Thyroid gland (tissue), 4 donors: ENCODE results near the gene TIAM2. TPM values are rescaled to one million over a fixed set of nuclear protein-coding genes. Genes with fewer than 3 reads are reported as not detected.

ENCODE experiments used
- DNase-seq, 2 donors: peaks; one replicate each; pipeline ENCODE4 v3.0.0-alpha.2; 2019
- H3K27ac ChIP-seq, 3 donors: fragments of 200-600 bp; sonication (generic); 1 replicate in 2 of 3; 2 replicates in 1 of 3; pipeline ENCODE4 v1.5.1; 2016 to 2019; ENCODE audit warnings: mild to moderate bottlenecking in 1 of 3, moderate library complexity in 1 of 3
- H3K27me3 ChIP-seq: fragments of 200-600 bp; sonication (generic); one replicate; pipeline ENCODE4 v1.5.1; 2019
- H3K36me3 ChIP-seq, 2 donors: fragments of 200-600 bp; sonication (generic); one replicate each; pipeline ENCODE4 v1.5.1; 2016 to 2019
- H3K4me1 ChIP-seq, 2 donors: fragments of 200-600 bp; sonication (generic); one replicate each; pipeline ENCODE4 v1.5.1; 2017 to 2019
- H3K4me3 ChIP-seq, 3 donors: fragments of 200-600 bp; sonication (generic); replicated peaks in 1 of 3; 1 replicate in 2 of 3; 2 replicates in 1 of 3; pipeline ENCODE4 v1.5.1; 2016; ENCODE audit warnings: mild to moderate bottlenecking in 1 of 3
- H3K9me3 ChIP-seq: fragments of 200-600 bp; sonication (generic); one replicate; pipeline ENCODE4 v1.5.1; 2017
- POLR2A ChIP-seq, 2 donors: fragments of 450-650 bp; IDR thresholded peaks; one replicate each; pipeline ENCODE4 v1.6.1; 2017; ENCODE audit warnings: antibody characterized with exemption in 2 of 2, mild to moderate bottlenecking in 2 of 2, moderate library complexity in 1 of 2
- WGBS, 2 donors: methylation state at CpG; one replicate each; pipeline ENCODE4 v1.1.5; 2017; 5-methylcytosine and 5-hydroxymethylcytosine counted together
- intact Hi-C: fragments of 100-400 bp; cut with DNase I; formaldehyde crosslinking; loops from one replicate; pipeline ENCODE4 v1.15.1; 2023
- total RNA-seq, 4 donors: library from RNA; depleted of rRNA; stranded (reverse); fragments of >200 nt; gene quantifications; one replicate each; pipeline ENCODE4 v1.2.3, GENCODE V29; 2016
- TF ChIP-seq, protein P1 (sequence below), 6 experiments: fragments of 200-600 bp in 3 of 6; fragments of 450-650 bp in 3 of 6; sonication (generic) in 3 of 6; IDR thresholded peaks; one replicate each; pipeline ENCODE4 v1.5.1; 2016 to 2019; ENCODE audit warnings: antibody characterized with exemption in 6 of 6, mild to moderate bottlenecking in 2 of 6, inconsistent platforms in 1 of 6, moderate library complexity in 1 of 6

TIAM2 gene
- total RNA-seq, 4 donors from 2014 or later = 11.1 to 26.1 (median 18.5) TPM

DNA sequence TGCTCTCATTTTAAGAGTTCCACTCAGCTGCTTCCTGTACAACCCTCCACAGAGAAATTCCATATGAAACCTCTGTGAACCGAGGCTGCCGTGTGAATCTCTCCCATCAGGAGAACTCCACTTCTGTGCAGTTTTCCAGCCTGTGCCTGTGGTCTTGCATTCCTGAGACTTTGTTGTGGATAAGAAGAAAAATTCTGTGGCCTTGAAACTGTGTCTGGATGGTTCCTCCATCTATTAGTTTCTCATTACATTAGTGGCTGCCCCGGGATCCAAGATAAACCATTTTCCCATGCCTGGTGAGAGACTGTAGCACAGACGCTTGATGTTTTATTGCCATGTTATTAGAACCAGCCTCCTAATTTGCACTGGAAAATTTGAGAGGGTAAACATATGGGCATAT lies 40.8 kb upstream of the TIAM2 start:
- DNase-seq = no peak
- Histone ChIP-seq H3K4me1 (peaks cover 14 to 28% of the 10 kb centered on the region in 2 donors), H3K27me3 (no peaks in the 10 kb centered on the region), H3K36me3 (no peaks in the 10 kb centered on the region), H3K27ac (no peak overlapping the region), H3K4me3 (no peak overlapping the region), H3K9me3 (no peaks in the 10 kb centered on the region)
- TF ChIP-seq, protein P1, sequence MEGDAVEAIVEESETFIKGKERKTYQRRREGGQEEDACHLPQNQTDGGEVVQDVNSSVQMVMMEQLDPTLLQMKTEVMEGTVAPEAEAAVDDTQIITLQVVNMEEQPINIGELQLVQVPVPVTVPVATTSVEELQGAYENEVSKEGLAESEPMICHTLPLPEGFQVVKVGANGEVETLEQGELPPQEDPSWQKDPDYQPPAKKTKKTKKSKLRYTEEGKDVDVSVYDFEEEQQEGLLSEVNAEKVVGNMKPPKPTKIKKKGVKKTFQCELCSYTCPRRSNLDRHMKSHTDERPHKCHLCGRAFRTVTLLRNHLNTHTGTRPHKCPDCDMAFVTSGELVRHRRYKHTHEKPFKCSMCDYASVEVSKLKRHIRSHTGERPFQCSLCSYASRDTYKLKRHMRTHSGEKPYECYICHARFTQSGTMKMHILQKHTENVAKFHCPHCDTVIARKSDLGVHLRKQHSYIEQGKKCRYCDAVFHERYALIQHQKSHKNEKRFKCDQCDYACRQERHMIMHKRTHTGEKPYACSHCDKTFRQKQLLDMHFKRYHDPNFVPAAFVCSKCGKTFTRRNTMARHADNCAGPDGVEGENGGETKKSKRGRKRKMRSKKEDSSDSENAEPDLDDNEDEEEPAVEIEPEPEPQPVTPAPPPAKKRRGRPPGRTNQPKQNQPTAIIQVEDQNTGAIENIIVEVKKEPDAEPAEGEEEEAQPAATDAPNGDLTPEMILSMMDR (IDR thresholded peaks at IDR 0.05) = no peak
- no peak for TF ChIP-seq POLR2A (IDR thresholded peaks at IDR 0.05)
- intact Hi-C loops = no loop called here
- WGBS, 2 donors = 50 to 54% methylated on average over 4 of the region's 4 CpGs

DNA sequence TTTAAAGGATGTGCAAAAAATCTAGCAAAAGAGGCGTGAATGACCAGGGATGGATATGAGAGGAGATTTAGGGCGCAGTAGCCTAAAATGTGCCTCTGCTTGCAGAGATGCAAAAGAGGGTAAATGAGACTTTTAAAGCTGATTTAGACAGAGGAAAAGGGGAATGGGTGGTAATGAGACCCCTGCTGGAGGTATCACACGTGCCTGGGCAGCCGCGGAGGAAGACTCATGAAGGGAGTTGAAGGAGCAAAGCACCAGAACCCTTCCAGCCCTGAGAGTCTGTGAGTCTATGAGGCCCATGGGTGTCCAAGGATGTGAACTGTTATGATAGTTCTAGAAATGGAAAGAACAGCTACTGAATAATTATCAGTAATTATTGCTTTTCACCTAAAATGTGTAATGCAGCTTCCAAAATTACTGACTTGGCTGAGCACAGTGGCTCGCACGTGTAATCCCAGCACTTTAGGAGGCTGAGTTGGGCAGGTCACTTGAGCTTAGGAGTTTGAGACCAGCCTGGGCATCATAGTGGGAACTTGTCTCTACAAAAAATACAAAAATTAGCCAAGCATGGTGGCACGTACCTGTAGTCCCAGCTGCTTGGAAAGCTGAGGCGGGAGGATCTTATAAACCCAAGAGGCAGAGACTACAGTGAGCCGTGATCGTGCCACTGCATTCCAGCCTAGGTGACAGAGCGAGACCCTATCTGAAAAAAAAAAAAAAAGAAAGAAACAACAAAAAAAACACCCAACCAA lies 38.2 kb upstream of the TIAM2 start:
- Histone ChIP-seq H3K4me3 (no peak overlapping the region), H3K27me3 (no peaks in the 10 kb centered on the region), H3K9me3 (no peaks in the 10 kb centered on the region), H3K27ac (peak overlapping the region in 2 of 3 donors; percentile 3 to 49), H3K4me1 (peaks cover 14 to 25% of the 10 kb centered on the region in 2 donors), H3K36me3 (no peaks in the 10 kb centered on the region)
- TF ChIP-seq POLR2A (IDR thresholded peaks at IDR 0.05) = no peak
- TF ChIP-seq, protein P1 (IDR thresholded peaks at IDR 0.05) = no peak
- 45 to 56% methylated on average over 12 of the region's 12 CpGs for WGBS, 2 donors
- peak; percentile 77 to 78 for DNase-seq
- intact Hi-C loops = no loop called here

DNA sequence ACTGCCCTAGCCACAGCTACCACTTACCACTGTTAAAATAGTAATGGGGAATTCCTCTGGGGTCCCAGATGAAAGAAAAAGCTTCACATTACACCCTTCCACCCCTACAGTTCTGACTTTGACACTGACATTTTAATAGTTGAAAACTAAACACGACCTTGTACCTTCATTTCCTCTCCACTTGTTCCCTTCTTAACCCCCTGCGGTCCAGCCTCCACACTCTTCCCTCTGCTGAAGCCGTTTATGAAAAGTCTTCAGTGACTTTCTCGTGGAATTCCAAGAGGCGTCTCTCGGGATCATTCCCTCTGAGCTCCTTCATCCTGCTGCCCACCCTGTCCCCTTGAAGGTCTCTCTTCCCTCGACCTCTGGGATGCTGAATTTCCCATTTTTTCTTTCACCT lies 36.6 kb upstream of the TIAM2 start:
- intact Hi-C loops = no loop called here
- H3K4me1 ChIP-seq = peaks cover 14 to 23% of the 10 kb centered on the region in 2 donors
- no peak for DNase-seq
- H3K9me3 ChIP-seq = no peaks in the 10 kb centered on the region
- no peak overlapping the region for H3K27ac ChIP-seq
- TF ChIP-seq, protein P1 (IDR thresholded peaks at IDR 0.05) = no peak
- TF ChIP-seq POLR2A (IDR thresholded peaks at IDR 0.05) = no peak
- no peaks in the 10 kb centered on the region for H3K36me3 ChIP-seq
- 85 to 87% methylated on average over 7 of the region's 7 CpGs for WGBS, 2 donors
- no peaks in the 10 kb centered on the region for H3K27me3 ChIP-seq
- no peak overlapping the region for H3K4me3 ChIP-seq

DNA sequence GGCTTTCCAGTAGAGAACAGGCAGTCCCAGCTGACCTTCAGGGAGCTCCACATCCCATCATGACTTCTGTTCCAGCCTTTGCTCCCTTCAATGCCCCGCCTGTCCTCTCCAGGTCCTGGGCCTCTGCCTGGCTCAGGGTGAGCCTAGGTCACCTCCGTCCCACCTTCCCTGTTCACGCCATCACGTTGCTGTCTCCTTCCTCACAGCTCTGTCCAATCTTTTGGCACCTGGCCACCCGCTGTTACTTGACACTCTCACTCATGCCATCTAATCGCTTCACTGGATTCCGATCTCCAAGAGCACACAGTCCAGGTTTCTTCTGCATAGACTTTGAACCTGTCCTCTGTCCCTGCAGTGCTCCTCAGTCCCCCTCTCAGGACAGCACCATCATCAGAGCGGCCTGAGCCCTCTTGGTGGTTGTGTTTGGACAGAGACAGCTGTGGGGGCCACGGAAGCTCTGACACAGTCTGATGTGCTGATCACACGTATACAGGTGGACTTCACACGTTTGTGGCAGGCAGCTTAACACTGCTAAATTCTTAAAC lies 34.7 kb upstream of the TIAM2 start:
- Histone ChIP-seq H3K4me1 (peaks cover 13 to 14% of the 10 kb centered on the region in 2 donors), H3K27me3 (no peaks in the 10 kb centered on the region), H3K9me3 (no peaks in the 10 kb centered on the region), H3K27ac (no peak overlapping the region), H3K4me3 (no peak overlapping the region), H3K36me3 (no peaks in the 10 kb centered on the region)
- intact Hi-C loops = no loop called here
- peak; percentile 57 to 70 for DNase-seq
- WGBS, 2 donors = 62 to 75% methylated on average over 11 of the region's 11 CpGs
- TF ChIP-seq, protein P1 (IDR thresholded peaks at IDR 0.05) = no peak
- no peak for TF ChIP-seq POLR2A (IDR thresholded peaks at IDR 0.05)

DNA sequence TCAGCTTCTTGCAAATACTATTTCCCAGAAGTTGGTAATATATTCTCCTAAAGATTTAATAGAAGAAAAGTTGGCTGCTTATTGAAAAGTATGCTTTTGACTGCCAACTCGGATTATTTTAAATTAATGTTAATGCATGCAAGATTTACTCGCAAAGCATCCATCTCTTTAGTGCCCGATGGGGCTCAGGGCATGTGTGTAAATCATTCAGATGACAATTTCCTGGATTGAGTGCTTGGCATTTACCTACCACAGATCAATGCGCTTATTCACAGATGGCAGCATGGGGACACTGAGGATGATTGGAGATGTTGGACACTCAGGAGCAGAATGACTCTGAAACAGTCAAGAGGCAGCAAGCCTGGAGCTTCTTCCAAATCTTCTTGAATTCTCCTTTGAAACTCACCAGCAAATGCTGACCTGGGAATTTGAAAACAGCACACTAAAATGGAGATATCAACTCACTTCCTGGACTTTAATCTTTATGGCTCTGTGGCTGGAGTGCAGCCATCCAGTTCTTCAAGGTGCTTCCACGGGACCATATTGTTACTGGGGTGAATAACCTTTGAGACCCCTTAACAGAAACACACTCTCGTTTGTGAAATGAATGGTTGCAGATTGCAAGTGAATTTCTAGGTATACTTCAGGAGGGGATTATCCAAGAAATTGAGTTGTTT lies 34.1 kb upstream of the TIAM2 start:
- intact Hi-C loops = no loop called here
- no peak for DNase-seq
- H3K27ac ChIP-seq = no peak overlapping the region
- no peaks in the 10 kb centered on the region for H3K27me3 ChIP-seq
- 92 to 93% methylated on average over 6 of the region's 6 CpGs for WGBS, 2 donors
- H3K4me3 ChIP-seq = no peak overlapping the region
- no peaks in the 10 kb centered on the region for H3K9me3 ChIP-seq
- TF ChIP-seq, protein P1 (IDR thresholded peaks at IDR 0.05) = no peak
- TF ChIP-seq POLR2A (IDR thresholded peaks at IDR 0.05) = no peak
- H3K4me1 ChIP-seq = peaks cover 9 to 12% of the 10 kb centered on the region in 2 donors
- no peaks in the 10 kb centered on the region for H3K36me3 ChIP-seq
